OCI-LY7 (cell line): Measurements from ENCODE around the gene RAB35. TPM values are rescaled to one million over a fixed set of nuclear protein-coding genes. Genes with fewer than 3 reads are reported as not detected.
A peak's percentile ranks its signal among the peaks of the same experiment; 100 is the strongest.

Experiments
- BruUV-seq: library from RNA; stranded (reverse); fragments of 400-500 nt; replicated peaks from 2 replicates; lab custom pipeline; 2021; lab: Mats Ljungman, UMichigan
- CTCF ChIA-PET: fragments of 300-600 bp; sonication (Branson Sonifier 250); formaldehyde crosslinking; loops from one replicate; lab custom pipeline; 2022; ENCODE audit warnings: antibody characterized with exemption; ENCODE audit not compliant: unreplicated experiment; lab: Charles Lee
- POLR2A ChIA-PET: fragments of 300-600 bp; sonication (Branson Sonifier 250); formaldehyde crosslinking; loops from one replicate; lab custom pipeline; 2022; ENCODE audit warnings: antibody characterized with exemption; lab: Charles Lee
- DNase-seq: peaks from one replicate; pipeline ENCODE4 v3.0.0-alpha.2; 2015; ENCODE audit warnings: low spot score
- H2AFZ ChIP-seq: fragments of 200-600 bp; sonication (generic), shearing (Covaris generic); 2 replicates; pipeline ENCODE4 v1.6.1; 2014; ENCODE audit warnings: mild to moderate bottlenecking, antibody characterized with exemption, low read length, moderate library complexity
- H3K27ac ChIP-seq: fragments of 200-600 bp; sonication (generic); 2 replicates; pipeline ENCODE4 v1.5.1; 2014; ENCODE audit warnings: mixed run types, low read depth, mild to moderate bottlenecking, moderate library complexity, low read length, inconsistent platforms; ENCODE audit not compliant: poor library complexity, severe bottlenecking
- H3K36me3 ChIP-seq: fragments of 200-600 bp; sonication (generic); 2 replicates; pipeline ENCODE4 v1.6.1; 2014; ENCODE audit warnings: mild to moderate bottlenecking, antibody characterized with exemption, low read length, moderate library complexity, mixed read lengths; ENCODE audit not compliant: insufficient read depth
- H3K4me1 ChIP-seq: fragments of 200-600 bp; sonication (generic); 2 replicates; pipeline ENCODE4 v1.5.1; 2014; ENCODE audit warnings: mild to moderate bottlenecking, low read length; ENCODE audit not compliant: insufficient read depth, poor library complexity, severe bottlenecking
- H3K4me2 ChIP-seq: fragments of 200-600 bp; sonication (generic); 2 replicates; pipeline ENCODE4 v1.6.1; 2014; ENCODE audit warnings: mild to moderate bottlenecking, low read length
- H3K4me3 ChIP-seq: fragments of 200-600 bp; sonication (generic); 2 replicates; pipeline ENCODE4 v1.5.1; 2014; ENCODE audit warnings: mild to moderate bottlenecking, low read depth, low read length; ENCODE audit not compliant: poor library complexity, severe bottlenecking
- H3K79me2 ChIP-seq: fragments of 200-600 bp; sonication (generic); 2 replicates; pipeline ENCODE4 v1.6.1; 2016; ENCODE audit warnings: low read depth, mild to moderate bottlenecking, low read length, moderate library complexity, mixed read lengths; ENCODE audit not compliant: insufficient read depth
- H3K9me2 ChIP-seq: fragments of 200-600 bp; sonication (generic); 2 replicates; pipeline ENCODE4 v1.6.1; 2016; ENCODE audit warnings: mild to moderate bottlenecking, low read length, mixed read lengths; ENCODE audit not compliant: insufficient read depth
- H3K9me3 ChIP-seq: fragments of 200-600 bp; sonication (generic); 2 replicates; pipeline ENCODE4 v1.6.1; 2014; ENCODE audit warnings: mild to moderate bottlenecking, mixed run types, low read length, mixed read lengths
- H4K20me1 ChIP-seq: fragments of 200-600 bp; sonication (generic); 2 replicates; pipeline ENCODE4 v1.6.1; 2014; ENCODE audit warnings: mild to moderate bottlenecking, antibody characterized with exemption, low read length, moderate library complexity, mixed read lengths; ENCODE audit not compliant: insufficient read depth
- CTCF ChIP-seq: fragments of 200-600 bp; sonication (generic); conservative IDR thresholded peaks from 2 replicates; pipeline ENCODE4 v1.5.1; 2014; ENCODE audit warnings: mild to moderate bottlenecking, antibody characterized with exemption, low read length, moderate library complexity, mixed read lengths
- EZH2phosphoT487 ChIP-seq: fragments of 200-600 bp; sonication (generic); IDR thresholded peaks from 2 replicates; pipeline ENCODE4 v1.6.1; 2018; ENCODE audit warnings: low read depth, borderline replicate concordance, mild to moderate bottlenecking, mixed run types, antibody characterized with exemption, low read length, moderate library complexity, mixed read lengths
- intact Hi-C: fragments of 100-400 bp; cut with micrococcal nuclease; formaldehyde crosslinking; loops from one replicate; pipeline ENCODE4 v1.10.0; 2022; ENCODE audit not compliant: unreplicated experiment
- total RNA-seq, 2 experiments: library from RNA; depleted of rRNA in 1 of 2; stranded (reverse); fragments of >200 nt in 1 of 2; shearing (Covaris generic) in 1 of 2; gene quantifications; 2 replicates each; pipeline ENCODE4 v1.2.3, GENCODE V29; 2014 to 2022

RAB35 gene
- total RNA-seq, 2 experiments from 2014 or later: 42.2 to 85.9 TPM

DNA sequence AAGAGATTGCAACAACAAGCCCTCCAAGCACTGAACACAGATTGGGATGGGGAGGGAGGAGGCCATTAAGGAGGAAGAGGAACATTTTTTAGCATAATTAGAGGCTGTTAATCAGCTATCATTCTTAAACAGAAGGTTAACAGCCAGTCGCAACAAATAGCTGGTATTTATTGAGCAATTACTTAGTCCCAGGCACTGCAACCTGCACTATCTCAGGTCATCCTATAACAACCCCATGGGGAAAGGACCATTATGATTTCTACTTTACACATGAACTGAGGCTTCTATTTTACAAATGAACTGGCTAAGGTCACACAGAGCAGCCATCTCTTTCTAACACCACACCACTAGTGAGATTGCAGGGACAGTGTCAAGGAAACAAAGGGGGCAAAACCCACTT, 10.4 kb downstream of the RAB35 start:
- H4K20me1 ChIP-seq: peaks cover 21% of the 10 kb centered on the region; the same call in 1 of the 2 replicates
- H2AFZ ChIP-seq: no peak overlapping the region
- H3K4me1 ChIP-seq: peaks cover 18% of the 10 kb centered on the region
- peaks cover 58% of the 10 kb centered on the region for H3K79me2 ChIP-seq
- no peak for DNase-seq
- ChIA-PET CTCF (no interaction called here), POLR2A (no interaction called here)
- H3K4me2 ChIP-seq: no peak overlapping the region
- H3K36me3 ChIP-seq: peaks cover 77% of the 10 kb centered on the region
- intact Hi-C loops: no loop called here
- H3K9me2 ChIP-seq: no peaks in the 10 kb centered on the region
- no peak overlapping the region for H3K4me3 ChIP-seq
- no peak overlapping the region for H3K27ac ChIP-seq
- TSS peak; percentile 77 for BruUV-seq
- TF ChIP-seq EZH2phosphoT487: no peak
- no peak for TF ChIP-seq CTCF
- no peaks in the 10 kb centered on the region for H3K9me3 ChIP-seq

DNA sequence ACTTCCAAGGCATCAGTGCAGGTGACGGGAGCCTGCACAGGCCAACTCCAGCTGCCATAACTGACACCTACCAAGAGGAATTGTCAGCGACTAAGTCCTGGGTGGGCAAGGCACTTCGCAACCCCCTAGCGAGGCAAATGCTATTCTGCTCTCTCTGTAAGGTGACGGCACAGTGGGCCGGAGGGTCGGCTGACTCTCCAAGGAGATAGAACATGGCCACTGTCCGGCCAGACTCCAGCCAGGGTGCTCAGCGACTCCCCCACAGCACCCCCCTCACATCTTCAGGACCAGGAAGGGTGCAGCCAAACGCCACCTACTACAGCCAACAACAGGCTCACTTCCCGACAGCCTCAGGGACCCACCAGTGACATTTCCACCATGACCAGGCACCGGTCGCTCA, 13.2 kb downstream of the RAB35 start:
- Histone ChIP-seq H2AFZ (no peak overlapping the region), H3K4me3 (no peak overlapping the region), H3K9me2 (no peaks in the 10 kb centered on the region), H3K4me2 (no peak overlapping the region), H3K79me2 (peaks cover 32% of the 10 kb centered on the region), H3K4me1 (no peaks in the 10 kb centered on the region), H4K20me1 (peaks cover 13% of the 10 kb centered on the region; the same call in 1 of the 2 replicates), H3K27ac (no peak overlapping the region), H3K9me3 (no peaks in the 10 kb centered on the region), H3K36me3 (peaks cover 96% of the 10 kb centered on the region)
- no peak for DNase-seq
- ChIA-PET CTCF (no interaction called here), POLR2A (no interaction called here)
- intact Hi-C loops: no loop called here
- TF ChIP-seq EZH2phosphoT487 (no peak), CTCF (no peak)
- BruUV-seq: no TSS peak

GRCh38 chr12:120103044-120103338, 13.6 kb downstream of the RAB35 start:
- H3K79me2 ChIP-seq: peaks cover 29% of the 10 kb centered on the region; the same call in 1 of the 2 replicates
- intact Hi-C loops: no loop called here
- TF ChIP-seq CTCF (no peak), EZH2phosphoT487 (no peak)
- H2AFZ ChIP-seq: no peak overlapping the region
- no peak for DNase-seq
- no peaks in the 10 kb centered on the region for H3K4me1 ChIP-seq
- no TSS peak for BruUV-seq
- H3K36me3 ChIP-seq: peaks cover 96% of the 10 kb centered on the region
- no peak overlapping the region for H3K27ac ChIP-seq
- H3K4me3 ChIP-seq: no peak overlapping the region
- ChIA-PET CTCF (no interaction called here), POLR2A (no interaction called here)
- no peaks in the 10 kb centered on the region for H3K9me3 ChIP-seq
- peaks cover 9% of the 10 kb centered on the region; the same call in 1 of the 2 replicates for H4K20me1 ChIP-seq
- H3K9me2 ChIP-seq: no peaks in the 10 kb centered on the region
- no peak overlapping the region for H3K4me2 ChIP-seq
